B cell (primary cell): Measurements from ENCODE around the gene MYT1. TPM values are rescaled to one million over a fixed set of nuclear protein-coding genes. Genes with fewer than 3 reads are reported as not detected.

Experiments
- ATAC-seq: fragments of 200-7000 bp; cut with Tn5 transposase; one replicate; pipeline ENCODE4 v1.10.0; 2021; ENCODE audit warnings: low read depth, mild to moderate bottlenecking, moderate number of reproducible peaks, moderate library complexity
- CTCF ChIA-PET: fragments of 350-600 bp; sonication (Branson Sonifier 250); formaldehyde crosslinking; loops from one replicate; lab custom pipeline; 2021; ENCODE audit warnings: antibody characterized with exemption, inconsistent platforms; lab: Charles Lee
- POLR2A ChIA-PET: fragments of 350-600 bp; sonication (Branson Sonifier 250); formaldehyde crosslinking; loops from one replicate; lab custom pipeline; 2021; ENCODE audit warnings: antibody characterized with exemption; lab: Charles Lee
- DNase-seq: peaks from one replicate; pipeline ENCODE4 v3.0.0; 2013
- H2AFZ ChIP-seq: 2 replicates; pipeline ENCODE4 v1.6.1; 2012; ENCODE audit warnings: mild to moderate bottlenecking, low read depth, low read length; ENCODE audit not compliant: insufficient read depth, poor library complexity, severe bottlenecking
- H3K27ac ChIP-seq, 2 donors: 1 replicate in 1 of 2; 2 replicates in 1 of 2; pipeline ENCODE4 v1.5.1; 2012 to 2013; ENCODE audit warnings: low read length in 2 of 2, mild to moderate bottlenecking in 2 of 2, moderate library complexity in 1 of 2
- H3K27me3 ChIP-seq, 4 experiments: fragments of 200-600 bp in 1 of 4; sonication (generic) in 1 of 4; replicated peaks in 1 of 4; 1 replicate in 2 of 4; 2 replicates in 2 of 4; pipeline versions ENCODE4 v1.6.1 to v1.7.0; 2013 to 2016; ENCODE audit warnings: low read length in 3 of 4, mild to moderate bottlenecking in 2 of 4, mixed read lengths in 1 of 4, moderate library complexity in 1 of 4; ENCODE audit not compliant: insufficient read depth in 4 of 4, control insufficient read depth in 3 of 4; ENCODE audit errors: control extremely low read depth in 1 of 4
- H3K36me3 ChIP-seq, 2 experiments: replicated peaks in 1 of 2; 1 replicate in 1 of 2; 2 replicates in 1 of 2; pipeline versions ENCODE4 v1.6.1 to v1.7.1; 2013; ENCODE audit warnings: low read length in 1 of 2; ENCODE audit not compliant: insufficient read depth in 2 of 2, control insufficient read depth in 1 of 2; ENCODE audit errors: control extremely low read depth in 1 of 2, extremely low read depth in 1 of 2
- H3K4me1 ChIP-seq, 2 donors: fragments of 200-600 bp in 1 of 2; sonication (generic) in 1 of 2; 1 replicate in 1 of 2; 2 replicates in 1 of 2; pipeline versions ENCODE4 v1.5.1 to v1.6.1; 2013 to 2017; ENCODE audit warnings: low read length in 2 of 2; ENCODE audit not compliant: control insufficient read depth in 2 of 2, insufficient read depth in 2 of 2
- H3K4me2 ChIP-seq: replicated peaks from 2 replicates; pipeline ENCODE3; 2012; ENCODE audit warnings: mild to moderate bottlenecking, low read depth, low read length; ENCODE audit not compliant: poor library complexity, severe bottlenecking
- H3K4me3 ChIP-seq, 5 experiments: fragments of 200-600 bp in 1 of 5; sonication (generic) in 1 of 5; 1 replicate in 3 of 5; 2 replicates in 2 of 5; pipeline versions ENCODE4 v1.5.1 to v1.7.0; 2011 to 2016; ENCODE audit warnings: low read length in 4 of 5, mild to moderate bottlenecking in 4 of 5, low read depth in 2 of 5, control low read depth in 1 of 5, moderate library complexity in 1 of 5; ENCODE audit not compliant: insufficient read depth in 1 of 5; ENCODE audit errors: control extremely low read depth in 1 of 5, extremely low read depth in 1 of 5
- H3K79me2 ChIP-seq: fragments of 200-600 bp; sonication (generic); one replicate; pipeline ENCODE4 v1.6.0; 2016; ENCODE audit warnings: low read length; ENCODE audit not compliant: control insufficient read depth, insufficient read depth
- H3K9ac ChIP-seq: fragments of 200-600 bp; sonication (generic); 2 replicates; pipeline ENCODE4 v1.6.1; 2017; ENCODE audit warnings: mild to moderate bottlenecking, low read length, moderate library complexity
- H3K9me3 ChIP-seq, 3 donors: one replicate each; pipeline versions ENCODE4 v1.6.1 to v1.7.1; 2013; ENCODE audit warnings: low read length in 2 of 3; ENCODE audit not compliant: control insufficient read depth in 2 of 3, insufficient read depth in 1 of 3; ENCODE audit errors: control extremely low read depth in 1 of 3
- H4K20me1 ChIP-seq: 2 replicates; pipeline ENCODE4 v1.6.0; 2012; ENCODE audit warnings: mild to moderate bottlenecking, low read length; ENCODE audit not compliant: insufficient read depth, control insufficient read depth, poor library complexity, severe bottlenecking
- H3K27ac Mint-ChIP-seq: one replicate; pipeline ENCODE4 v1.8.0; 2021; ENCODE audit warnings: mixed read lengths
- H3K27me3 Mint-ChIP-seq: one replicate; pipeline ENCODE4 v1.8.0; 2021; ENCODE audit warnings: mixed read lengths
- H3K4me1 Mint-ChIP-seq: one replicate; pipeline ENCODE4 v1.8.0; 2021; ENCODE audit warnings: mixed read lengths
- H3K4me3 Mint-ChIP-seq: one replicate; pipeline ENCODE4 v1.8.0; 2021; ENCODE audit warnings: mixed read lengths
- H3K9me3 Mint-ChIP-seq: one replicate; pipeline ENCODE4 v1.8.0; 2022; ENCODE audit warnings: mixed read lengths; ENCODE audit not compliant: insufficient read depth
- EZH2 ChIP-seq: IDR thresholded peaks from 2 replicates; pipeline ENCODE4 v1.6.1; 2012; ENCODE audit warnings: borderline replicate concordance, low read depth, mild to moderate bottlenecking, moderate library complexity, low read length; ENCODE audit not compliant: insufficient read depth, poor library complexity, severe bottlenecking
- WGBS: methylation state at CpG from one replicate; pipeline ENCODE4 v1.1.5; 2013; ENCODE audit warnings: missing lambda C conversion rate; ENCODE audit not compliant: insufficient coverage; 5-methylcytosine and 5-hydroxymethylcytosine counted together
- intact Hi-C: fragments of 100-400 bp; cut with micrococcal nuclease; formaldehyde crosslinking; loops from one replicate; pipeline ENCODE4 v1.10.0; 2022
- polyA plus RNA-seq: library from polyadenylated mRNA; depleted of rRNA; stranded (reverse); fragments of >200 nt; gene quantifications from 2 replicates; pipeline ENCODE4 v1.2.3, GENCODE V29; 2012
- total RNA-seq, 2 donors: library from RNA; stranded (reverse); fragments of 120-200 nt in 1 of 2; gene quantifications; 1 replicate in 1 of 2; 2 replicates in 1 of 2; pipeline versions ENCODE4 v1.2.3 to v1.2.4, GENCODE V29; 2013 to 2022
- TF ChIP-seq, protein P1 (sequence below): fragments of 200-600 bp; IDR thresholded peaks from one replicate; pipeline ENCODE4 v1.8.0; 2022; ENCODE audit warnings: antibody characterized with exemption, mild to moderate bottlenecking

Gene MYT1
- total and polyA plus RNA-seq, 2 donors (not counting 1 experiment from before 2014, with no cell fraction given): 0.49 to 42.2 TPM

GRCh38 chr20:64191002-64191401 is 26.8 kb downstream of the MYT1 start:
- intact Hi-C loops: no loop called here
- TF ChIP-seq, protein P1, sequence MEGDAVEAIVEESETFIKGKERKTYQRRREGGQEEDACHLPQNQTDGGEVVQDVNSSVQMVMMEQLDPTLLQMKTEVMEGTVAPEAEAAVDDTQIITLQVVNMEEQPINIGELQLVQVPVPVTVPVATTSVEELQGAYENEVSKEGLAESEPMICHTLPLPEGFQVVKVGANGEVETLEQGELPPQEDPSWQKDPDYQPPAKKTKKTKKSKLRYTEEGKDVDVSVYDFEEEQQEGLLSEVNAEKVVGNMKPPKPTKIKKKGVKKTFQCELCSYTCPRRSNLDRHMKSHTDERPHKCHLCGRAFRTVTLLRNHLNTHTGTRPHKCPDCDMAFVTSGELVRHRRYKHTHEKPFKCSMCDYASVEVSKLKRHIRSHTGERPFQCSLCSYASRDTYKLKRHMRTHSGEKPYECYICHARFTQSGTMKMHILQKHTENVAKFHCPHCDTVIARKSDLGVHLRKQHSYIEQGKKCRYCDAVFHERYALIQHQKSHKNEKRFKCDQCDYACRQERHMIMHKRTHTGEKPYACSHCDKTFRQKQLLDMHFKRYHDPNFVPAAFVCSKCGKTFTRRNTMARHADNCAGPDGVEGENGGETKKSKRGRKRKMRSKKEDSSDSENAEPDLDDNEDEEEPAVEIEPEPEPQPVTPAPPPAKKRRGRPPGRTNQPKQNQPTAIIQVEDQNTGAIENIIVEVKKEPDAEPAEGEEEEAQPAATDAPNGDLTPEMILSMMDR: no peak
- no peak for TF ChIP-seq EZH2
- H3K27ac ChIP-seq: no peak overlapping the region
- no peak for ATAC-seq
- peaks cover 0 to 9% (median 3%) of the 10 kb centered on the region in 4 experiments for H3K27me3 ChIP-seq
- DNase-seq: no peak
- whole genome bisulfite sequencing: 80% methylated on average over 3 of the region's 4 CpGs
- H4K20me1 ChIP-seq: no peaks in the 10 kb centered on the region
- peaks cover 0 to 19% (median 0%) of the 10 kb centered on the region in 3 donors for H3K9me3 ChIP-seq
- Mint-ChIP-seq H3K9me3 (no peaks in the 10 kb centered on the region), H3K4me3 (no peak overlapping the region), H3K27ac (no peak overlapping the region), H3K27me3 (peaks cover 30% of the 10 kb centered on the region), H3K4me1 (no peaks in the 10 kb centered on the region)
- ChIA-PET POLR2A (no interaction called here), CTCF (no interaction called here)
- H2AFZ ChIP-seq: no peak overlapping the region
- no peak overlapping the region for H3K4me2 ChIP-seq
- H3K4me3 ChIP-seq: no peak overlapping the region
- no peaks in the 10 kb centered on the region for H3K36me3 ChIP-seq
- H3K9ac ChIP-seq: no peak overlapping the region
- H3K79me2 ChIP-seq: no peaks in the 10 kb centered on the region
- H3K4me1 ChIP-seq: no peaks in the 10 kb centered on the region

DNA sequence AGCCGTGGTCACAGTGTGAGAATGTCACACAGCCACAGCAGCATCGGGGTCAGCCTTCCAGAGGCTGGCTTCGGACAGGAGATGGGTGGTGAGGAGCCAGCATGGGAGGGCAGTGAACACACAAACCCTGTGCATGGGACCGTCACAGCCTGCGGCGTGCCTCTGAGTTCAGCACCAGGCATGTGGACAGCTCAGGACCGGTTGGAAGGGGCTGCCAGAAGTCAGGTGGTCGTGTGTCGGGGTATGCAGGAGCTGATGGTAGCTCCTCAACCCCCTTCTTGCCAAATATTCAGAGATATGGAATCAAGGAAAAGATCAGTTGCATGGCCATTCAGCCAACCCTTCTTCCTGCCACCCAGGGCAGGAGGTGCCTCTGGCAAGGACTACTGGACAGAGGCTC is 28.2 kb downstream of the MYT1 start:
- Histone ChIP-seq H3K36me3 (no peaks in the 10 kb centered on the region), H3K9ac (no peak overlapping the region), H3K9me3 (peaks cover 0 to 7% (median 0%) of the 10 kb centered on the region in 3 donors), H2AFZ (no peak overlapping the region), H3K4me2 (no peak overlapping the region), H3K79me2 (no peaks in the 10 kb centered on the region), H3K27ac (no peak overlapping the region), H3K4me1 (no peaks in the 10 kb centered on the region), H3K4me3 (no peak overlapping the region), H4K20me1 (no peaks in the 10 kb centered on the region), H3K27me3 (peaks cover 0 to 9% (median 3%) of the 10 kb centered on the region in 4 experiments)
- ChIA-PET POLR2A (no interaction called here), CTCF (no interaction called here)
- ATAC-seq (no peak), DNase-seq (no peak)
- H3K27me3 Mint-ChIP-seq: peaks cover 30% of the 10 kb centered on the region
- no peak overlapping the region for H3K4me3 Mint-ChIP-seq
- intact Hi-C loops: no loop called here
- no peaks in the 10 kb centered on the region for H3K4me1 Mint-ChIP-seq
- no peaks in the 10 kb centered on the region for H3K9me3 Mint-ChIP-seq
- WGBS: 74% methylated on average over 8 of the region's 9 CpGs
- TF ChIP-seq EZH2: no peak
- TF ChIP-seq, protein P1: no peak
- H3K27ac Mint-ChIP-seq: no peak overlapping the region
